ENCODE data around the gene ZNF74. TPM values are rescaled to one million over a fixed set of nuclear protein-coding genes. Genes with fewer than 3 reads are reported as not detected.

The ZNF74 gene
- total RNA-seq, 1 experiment from 2014 or later, result 34.3 TPM

GRCh38 chr22:20384865-20385264 is 9.1 kb upstream of the ZNF74 start:
- Histone ChIP-seq H3K56ac (ENCODE audit: insufficient read length, low read depth, low read length) (no peak overlapping the region), H4K91ac (ENCODE audit: insufficient read length, low read depth, low read length) (no peak overlapping the region), H3K9me3 (ENCODE audit: control insufficient read depth, low read depth, low read length) (no peaks in the 10 kb centered on the region), H3K23me2 (ENCODE audit: insufficient read length, low read depth, low read length, poor library complexity, severe bottlenecking) (no peaks in the 10 kb centered on the region), H2AK5ac (ENCODE audit: insufficient read length, low read length) (no peak overlapping the region), H3K27me3 (ENCODE audit: insufficient read depth, low read length) (no peaks in the 10 kb centered on the region), H4K5ac (ENCODE audit: insufficient read length, low read depth, low read length) (no peak overlapping the region), H2BK12ac (ENCODE audit: insufficient read length, low read depth, low read length) (no peak overlapping the region), H2AFZ (ENCODE audit: low read length) (no peak overlapping the region), H3K79me2 (ENCODE audit: insufficient read depth, low read length) (no peaks in the 10 kb centered on the region), H4K8ac (replicated peaks; ENCODE audit: insufficient read length, low read depth, low read length) (no peak overlapping the region), H3K4me1 (ENCODE audit: insufficient read depth, low read length) (no peaks in the 10 kb centered on the region; the same call in 1 of the 2 replicates), H3K4me2 (ENCODE audit: insufficient read depth, insufficient read length, low read length) (no peak overlapping the region), H3K23ac (ENCODE audit: insufficient read length, low read depth, low read length) (no peak overlapping the region), H3K14ac (ENCODE audit: insufficient read depth, low read length) (no peak overlapping the region), H2BK20ac (ENCODE audit: low read depth, low read length, poor library complexity, severe bottlenecking) (no peak overlapping the region), H3K79me1 (ENCODE audit: insufficient read depth, low read depth, low read length, poor library complexity, severe bottlenecking) (no peaks in the 10 kb centered on the region), H2BK15ac (ENCODE audit: low read depth, low read length) (no peak overlapping the region), H3K27ac (ENCODE audit: insufficient read length, low read depth, low read length) (no peak overlapping the region), H3K18ac (ENCODE audit: insufficient read length, low read depth, low read length) (no peak overlapping the region), H4K20me1 (ENCODE audit: control insufficient read depth, insufficient read depth, insufficient read length) (no peaks in the 10 kb centered on the region), H3K4ac (ENCODE audit: low read depth, low read length) (no peak overlapping the region), H3T11ph (ENCODE audit: low read length) (no peak overlapping the region), H2BK120ac (ENCODE audit: low read depth, low read length, poor library complexity, severe bottlenecking) (no peak overlapping the region), H2BK5ac (ENCODE audit: insufficient read length, low read length) (no peak overlapping the region), H3K9ac (ENCODE audit: extremely low read depth, insufficient read length, low read length) (no peak overlapping the region)
- Mint-ChIP-seq H3K36me3 (ENCODE audit: insufficient read depth in 1 of 3, low read depth in 3 of 3) (no peaks in the 10 kb centered on the region), H3K4me1 (peaks cover 5 to 9% of the 10 kb centered on the region in 2 experiments), H3K4me3 (no peak overlapping the region), H3K27ac (no peak overlapping the region), H3K9me3 (no peaks in the 10 kb centered on the region), H3K27me3 (ENCODE audit: low read depth) (peaks cover 2% of the 10 kb centered on the region; the same call in 1 of the 2 replicates)
- no peak for DNase-seq
- TF ChIP-seq CTCF (conservative IDR thresholded peaks at IDR 0.05), result no peak
- no CpG with 5 or more reads among the region's 6 CpGs for WGBS (ENCODE audit: extremely low coverage, insufficient read length, low lambda C conversion rate)

Data from H9 (cell line).